H1 (cell line): ENCODE data around the gene GLIPR1. TPM values are rescaled to one million over a fixed set of nuclear protein-coding genes. Genes with fewer than 3 reads are reported as not detected.
A peak's percentile ranks its signal among the peaks of the same experiment; 100 is the strongest.

Experiments
- CTCF ChIA-PET: fragments of 300-600 bp; sonication (Branson Sonifier 250); formaldehyde crosslinking; loops from one replicate; lab custom pipeline; 2021; ENCODE audit not compliant: partially characterized antibody; lab: Charles Lee
- POLR2A ChIA-PET: fragments of 300-600 bp; sonication (Branson Sonifier 250); formaldehyde crosslinking; loops from one replicate; lab custom pipeline; 2021; ENCODE audit warnings: inconsistent platforms; ENCODE audit not compliant: partially characterized antibody; lab: Charles Lee
- DNase-seq, 2 experiments: peaks; one replicate each; pipeline versions ENCODE4 v3.0.0 to v3.0.0-alpha.2; 2010 to 2022; ENCODE audit warnings: low spot score in 2 of 2, low read depth in 1 of 2, mixed read lengths in 1 of 2
- FAIRE-seq: peaks from 2 replicates; lab custom pipeline; 2011; peaks lifted over from hg19 to GRCh38; lab: Jason Lieb, UNC
- H2AFZ ChIP-seq: 2 replicates; pipeline ENCODE4 v1.8.1; 2012; ENCODE audit warnings: low read length, inconsistent platforms
- H2AK5ac ChIP-seq: 2 replicates; pipeline ENCODE4 v1.6.1; 2013; ENCODE audit warnings: low read depth, low read length
- H2BK120ac ChIP-seq: replicated peaks from 2 replicates; pipeline ENCODE3; 2013; ENCODE audit warnings: low read depth, low read length, inconsistent platforms
- H2BK12ac ChIP-seq: 2 replicates; pipeline ENCODE4 v1.6.1; 2013; ENCODE audit warnings: low read depth, low read length
- H2BK15ac ChIP-seq: 2 replicates; pipeline ENCODE4 v1.6.1; 2013; ENCODE audit warnings: low read length
- H2BK20ac ChIP-seq: 2 replicates; pipeline ENCODE4 v1.6.1; 2013; ENCODE audit warnings: low read length
- H2BK5ac ChIP-seq: 2 replicates; pipeline ENCODE4 v1.6.1; 2013; ENCODE audit warnings: low read depth, low read length
- H3K14ac ChIP-seq: 2 replicates; pipeline ENCODE4 v1.6.1; 2013; ENCODE audit warnings: inconsistent platforms; ENCODE audit not compliant: insufficient read length
- H3K18ac ChIP-seq: 2 replicates; pipeline ENCODE4 v1.6.1; 2013; ENCODE audit warnings: low read length; ENCODE audit errors: extremely low read depth
- H3K23ac ChIP-seq: 2 replicates; pipeline ENCODE4 v1.6.1; 2013; ENCODE audit warnings: inconsistent platforms; ENCODE audit not compliant: insufficient read length
- H3K23me2 ChIP-seq: 2 replicates; pipeline ENCODE4 v1.6.1; 2013; ENCODE audit warnings: low read depth, low read length
- H3K27ac ChIP-seq: 2 replicates; pipeline ENCODE4 v1.6.1; 2011; ENCODE audit warnings: low read depth, low read length, inconsistent platforms
- H3K27me3 ChIP-seq, 4 experiments: replicated peaks in 1 of 4; 1 replicate in 1 of 4; 2 replicates in 3 of 4; pipeline versions ENCODE4 v1.6.1 to v1.8.1; 2011 to 2013; ENCODE audit warnings: low read length in 3 of 4, mild to moderate bottlenecking in 3 of 4, inconsistent platforms in 2 of 4, mixed read lengths in 2 of 4, moderate library complexity in 1 of 4; ENCODE audit not compliant: control insufficient read depth in 3 of 4, insufficient read depth in 3 of 4; ENCODE audit errors: extremely low read depth in 1 of 4
- H3K36me3 ChIP-seq, 4 experiments: 2 replicates each; pipeline versions ENCODE4 v1.6.1 to v1.8.1; 2011 to 2013; ENCODE audit warnings: mild to moderate bottlenecking in 4 of 4, low read length in 3 of 4, moderate library complexity in 2 of 4, control low read depth in 1 of 4, inconsistent platforms in 1 of 4; ENCODE audit not compliant: insufficient read depth in 4 of 4, control insufficient read depth in 2 of 4
- H3K4ac ChIP-seq: replicated peaks from 2 replicates; pipeline ENCODE3; 2013; ENCODE audit warnings: low read length, low read depth, mixed read lengths, inconsistent platforms; ENCODE audit not compliant: insufficient read length
- H3K4me1 ChIP-seq, 4 experiments: replicated peaks in 1 of 4; 1 replicate in 1 of 4; 2 replicates in 3 of 4; pipeline versions ENCODE4 v1.6.1 to v1.8.1; 2011 to 2013; ENCODE audit warnings: low read length in 3 of 4, inconsistent platforms in 2 of 4, mixed read lengths in 1 of 4; ENCODE audit not compliant: insufficient read depth in 4 of 4, control insufficient read depth in 3 of 4
- H3K4me2 ChIP-seq, 2 experiments: 2 replicates each; pipeline versions ENCODE4 v1.6.1 to v1.8.1; 2011 to 2013; ENCODE audit warnings: low read depth in 2 of 2, low read length in 2 of 2, control low read depth in 1 of 2, inconsistent platforms in 1 of 2, mild to moderate bottlenecking in 1 of 2; ENCODE audit not compliant: insufficient read depth in 1 of 2
- H3K4me3 ChIP-seq, 4 experiments: fragments of 200-600, 300-600 bp in 1 of 4; sonication (generic), shearing (Covaris generic), sonication (Bioruptor Twin) in 1 of 4; 2 replicates each; pipeline versions ENCODE4 v1.5.1 to v1.8.1; 2011 to 2016; ENCODE audit warnings: low read length in 4 of 4, low read depth in 3 of 4, control low read depth in 2 of 4, inconsistent platforms in 2 of 4, mild to moderate bottlenecking in 2 of 4, mixed read lengths in 1 of 4, moderate library complexity in 1 of 4; ENCODE audit not compliant: insufficient read depth in 2 of 4; ENCODE audit errors: extremely low read depth in 1 of 4
- H3K56ac ChIP-seq: replicated peaks from 2 replicates; pipeline ENCODE3; 2013; ENCODE audit warnings: low read depth, mild to moderate bottlenecking, mixed read lengths, low read length, inconsistent platforms; ENCODE audit not compliant: insufficient read length
- H3K79me1 ChIP-seq: 2 replicates; pipeline ENCODE4 v1.6.1; 2013; ENCODE audit warnings: low read depth, low read length, control low read depth
- H3K79me2 ChIP-seq, 2 experiments: 2 replicates each; pipeline versions ENCODE4 v1.6.1 to v1.8.1; 2012 to 2013; ENCODE audit warnings: low read length in 2 of 2, mild to moderate bottlenecking in 2 of 2, inconsistent platforms in 1 of 2; ENCODE audit not compliant: insufficient read depth in 2 of 2, control insufficient read depth in 1 of 2
- H3K9ac ChIP-seq, 4 experiments: replicated peaks in 1 of 4; 1 replicate in 1 of 4; 2 replicates in 3 of 4; pipeline versions ENCODE4 v1.6.1 to v1.8.1; 2011 to 2013; ENCODE audit warnings: low read depth in 3 of 4, low read length in 3 of 4, control low read depth in 2 of 4, mild to moderate bottlenecking in 2 of 4, moderate library complexity in 2 of 4, inconsistent platforms in 1 of 4; ENCODE audit errors: extremely low read depth in 1 of 4
- H3K9me3 ChIP-seq, 2 experiments: 2 replicates each; pipeline versions ENCODE4 v1.6.1 to v1.8.1; 2012 to 2013; ENCODE audit warnings: mild to moderate bottlenecking in 2 of 2, moderate library complexity in 2 of 2, control low read depth in 1 of 2, inconsistent platforms in 1 of 2, low read depth in 1 of 2, low read length in 1 of 2, mixed read lengths in 1 of 2; ENCODE audit not compliant: insufficient read depth in 2 of 2
- H4K20me1 ChIP-seq, 2 experiments: replicated peaks in 1 of 2; 2 replicates each; pipeline versions ENCODE3 to v1.8.1; 2011 to 2013; ENCODE audit warnings: inconsistent platforms in 2 of 2, low read length in 2 of 2, mild to moderate bottlenecking in 1 of 2; ENCODE audit not compliant: insufficient read depth in 2 of 2, control insufficient read depth in 1 of 2
- H4K5ac ChIP-seq: 2 replicates; pipeline ENCODE4 v1.6.1; 2013; ENCODE audit warnings: low read length, low read depth, mixed read lengths, inconsistent platforms; ENCODE audit not compliant: insufficient read length
- H4K8ac ChIP-seq: 2 replicates; pipeline ENCODE4 v1.8.0; 2013; ENCODE audit warnings: mild to moderate bottlenecking, moderate library complexity, low read length, inconsistent platforms; ENCODE audit not compliant: insufficient read depth; ENCODE audit errors: extremely low read depth
- H4K91ac ChIP-seq: replicated peaks from 2 replicates; pipeline ENCODE3; 2013; ENCODE audit warnings: low read length, mixed read lengths, inconsistent platforms; ENCODE audit not compliant: insufficient read length
- JUN ChIP-seq: IDR thresholded peaks from 2 replicates; pipeline ENCODE4 v1.6.1; 2011; ENCODE audit warnings: low read depth, mild to moderate bottlenecking, improper control_type of control experiment, low read length
- SIX5 ChIP-seq: IDR thresholded peaks from 2 replicates; pipeline ENCODE4 v1.6.1; 2011; ENCODE audit warnings: mild to moderate bottlenecking, low read depth, low read length
- SP2 ChIP-seq: IDR thresholded peaks from 2 replicates; pipeline ENCODE4 v1.6.1; 2012; ENCODE audit warnings: mild to moderate bottlenecking, low read length, inconsistent platforms
- SP4 ChIP-seq: IDR thresholded peaks from 2 replicates; pipeline ENCODE4 v1.6.1; 2012; ENCODE audit warnings: low read length, inconsistent platforms
- TBP ChIP-seq: IDR thresholded peaks from 2 replicates; pipeline ENCODE4 v1.6.1; 2011; ENCODE audit warnings: low read depth, low read length, improper control_type of control experiment
- WGBS, 2 experiments: shearing (Covaris generic) in 1 of 2; methylation state at CpG; one replicate each; pipeline versions ENCODE4 v1.1.6 to v1.1.7; 2013 to 2015; ENCODE audit warnings: low lambda C conversion rate in 2 of 2, mixed read lengths in 2 of 2, inconsistent platforms in 1 of 2, low coverage in 1 of 2, missing lambda C conversion rate in 1 of 2; ENCODE audit not compliant: insufficient replicate concordance in 2 of 2, insufficient coverage in 1 of 2, insufficient read length in 1 of 2; ENCODE audit errors: extremely low coverage in 1 of 2, missing lambda C conversion rate in 1 of 2; 5-methylcytosine and 5-hydroxymethylcytosine counted together
- polyA plus RNA-seq, 7 experiments: library from polyadenylated mRNA; depleted of rRNA in 3 of 7; stranded (reverse) in 5 of 7; unstranded in 2 of 7; fragments of >200 nt in 5 of 7; fragments of 200-250 nt in 2 of 7; gene quantifications; 1 replicate in 5 of 7; 2 replicates in 1 of 7; 4 replicates in 1 of 7; pipeline versions ENCODE4 v1.2.1 to v1.2.3, GENCODE V29; 2011 to 2013; ENCODE audit warnings: missing spikeins in 2 of 7, mixed read lengths in 2 of 7
- total RNA-seq: library from RNA; stranded (reverse); fragmentation: NEBNext Ultra II Directional; extraction: Animal tissue kit (Norgen Biotek cat#: 25700); gene quantifications from 2 replicates; pipeline ENCODE4 v1.2.1, GENCODE V29; 2021
- TF ChIP-seq, protein P1 (sequence below), 3 experiments: IDR thresholded peaks; 1 replicate in 2 of 3; 2 replicates in 1 of 3; pipeline versions ENCODE4 v1.5.1 to v1.6.1; 2011; ENCODE audit warnings: low read length in 3 of 3, mild to moderate bottlenecking in 3 of 3, inconsistent platforms in 2 of 3, low read depth in 1 of 3, moderate library complexity in 1 of 3; ENCODE audit not compliant: insufficient read depth in 1 of 3; ENCODE audit errors: control extremely low read depth in 1 of 3

The GLIPR1 gene
- total and polyA plus RNA-seq, 2 of the 8 experiments (the other 6 are each of a cell fraction or from before 2014, with no cell fraction given) = 0.23 to 1.5 TPM

- no peak overlapping the region for H3K14ac ChIP-seq
- CTCF ChIA-PET = no interaction called here
- H2BK5ac ChIP-seq = no peak overlapping the region
- 81% methylated on average over 7 of the region's 7 CpGs; no CpG with 5 or more reads in 1 of the 2 experiments for WGBS, 2 experiments
- DNase-seq = no peak
- no peak overlapping the region for H3K4me2 ChIP-seq
- H3K79me2 ChIP-seq = no peaks in the 10 kb centered on the region
- H3K4ac ChIP-seq = no peak overlapping the region
- no peak overlapping the region for H2AFZ ChIP-seq
- no peak overlapping the region for H3K23ac ChIP-seq
- H2BK20ac ChIP-seq = no peak overlapping the region
- H4K20me1 ChIP-seq = no peaks in the 10 kb centered on the region
- no peak overlapping the region for H2BK15ac ChIP-seq
- no peak overlapping the region for H2BK12ac ChIP-seq
- no peak overlapping the region for H4K8ac ChIP-seq
- H3K27ac ChIP-seq = no peak overlapping the region
- H4K91ac ChIP-seq = no peak overlapping the region
- H3K79me1 ChIP-seq = no peaks in the 10 kb centered on the region
- H2AK5ac ChIP-seq = no peak overlapping the region
- no peaks in the 10 kb centered on the region for H3K27me3 ChIP-seq
- no peak for TF ChIP-seq SP4
- no peak for TF ChIP-seq SIX5
- no peak for TF ChIP-seq SP2
- TF ChIP-seq TBP = no peak
- TF ChIP-seq, protein P1, sequence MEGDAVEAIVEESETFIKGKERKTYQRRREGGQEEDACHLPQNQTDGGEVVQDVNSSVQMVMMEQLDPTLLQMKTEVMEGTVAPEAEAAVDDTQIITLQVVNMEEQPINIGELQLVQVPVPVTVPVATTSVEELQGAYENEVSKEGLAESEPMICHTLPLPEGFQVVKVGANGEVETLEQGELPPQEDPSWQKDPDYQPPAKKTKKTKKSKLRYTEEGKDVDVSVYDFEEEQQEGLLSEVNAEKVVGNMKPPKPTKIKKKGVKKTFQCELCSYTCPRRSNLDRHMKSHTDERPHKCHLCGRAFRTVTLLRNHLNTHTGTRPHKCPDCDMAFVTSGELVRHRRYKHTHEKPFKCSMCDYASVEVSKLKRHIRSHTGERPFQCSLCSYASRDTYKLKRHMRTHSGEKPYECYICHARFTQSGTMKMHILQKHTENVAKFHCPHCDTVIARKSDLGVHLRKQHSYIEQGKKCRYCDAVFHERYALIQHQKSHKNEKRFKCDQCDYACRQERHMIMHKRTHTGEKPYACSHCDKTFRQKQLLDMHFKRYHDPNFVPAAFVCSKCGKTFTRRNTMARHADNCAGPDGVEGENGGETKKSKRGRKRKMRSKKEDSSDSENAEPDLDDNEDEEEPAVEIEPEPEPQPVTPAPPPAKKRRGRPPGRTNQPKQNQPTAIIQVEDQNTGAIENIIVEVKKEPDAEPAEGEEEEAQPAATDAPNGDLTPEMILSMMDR (IDR thresholded peaks at IDR 0.05; ENCODE audit: control extremely low read depth in 1 of 3, insufficient read depth in 1 of 3, low read depth in 1 of 3, low read length in 3 of 3) = no peak
- TF ChIP-seq JUN = no peak
- TF ChIP-seq, all 59 proteins: peak for 0
- Histone ChIP-seq H3K9me3 (no peaks in the 10 kb centered on the region), H3K18ac (no peak overlapping the region), H3K23me2 (no peaks in the 10 kb centered on the region; the same call in 1 of the 2 replicates), H3K56ac (peak overlapping the region; percentile 54), H3K4me3 (no peak overlapping the region), H3K9ac (no peak overlapping the region), H4K5ac (no peak overlapping the region), H3K36me3 (no peaks in the 10 kb centered on the region), H2BK120ac (no peak overlapping the region), H3K4me1 (peaks cover 0 to 4% (median 3%) of the 10 kb centered on the region in 4 experiments; a peak in 4 of 7 replicates)
- POLR2A ChIA-PET = no interaction called here
- no peak for FAIRE-seq
These were observed 9.2 kb downstream of the GLIPR1 start for GRCh38 chr12:75489613-75490210.
